Small intestine (tissue), 7 donors: ENCODE results near the gene PCSK5. TPM values are rescaled to one million over a fixed set of nuclear protein-coding genes. Genes with fewer than 3 reads are reported as not detected.

Experiments used
- DNase-seq, 2 donors: peaks; one replicate each; pipeline versions ENCODE4 v3.0.0 to v3.0.0-alpha.2; 2013
- FAIRE-seq: peaks from 2 replicates; lab custom pipeline; 2012; peaks lifted over from hg19 to GRCh38; lab: Jason Lieb, UNC
- H3K27ac ChIP-seq, 3 donors: one replicate each; pipeline ENCODE4 v1.5.1; 2013; ENCODE audit warnings: low read length in 2 of 3, mild to moderate bottlenecking in 2 of 3, control low read depth in 1 of 3, inconsistent platforms in 1 of 3, low read depth in 1 of 3, moderate library complexity in 1 of 3
- H3K27me3 ChIP-seq, 3 donors: one replicate each; pipeline ENCODE4 v1.6.1; 2013; ENCODE audit warnings: low read length in 3 of 3, inconsistent platforms in 1 of 3; ENCODE audit not compliant: control insufficient read depth in 3 of 3, insufficient read depth in 3 of 3
- H3K36me3 ChIP-seq, 3 donors: one replicate each; pipeline ENCODE4 v1.6.1; 2013; ENCODE audit warnings: low read length in 3 of 3, inconsistent platforms in 1 of 3, low read depth in 1 of 3, mild to moderate bottlenecking in 1 of 3, moderate library complexity in 1 of 3; ENCODE audit not compliant: control insufficient read depth in 3 of 3, insufficient read depth in 2 of 3
- H3K4me1 ChIP-seq, 3 donors: one replicate each; pipeline ENCODE4 v1.6.1; 2013; ENCODE audit warnings: low read length in 2 of 3, inconsistent platforms in 1 of 3, low read depth in 1 of 3, mild to moderate bottlenecking in 1 of 3, moderate library complexity in 1 of 3; ENCODE audit not compliant: control insufficient read depth in 3 of 3, insufficient read depth in 2 of 3
- H3K4me3 ChIP-seq, 3 donors: one replicate each; pipeline ENCODE4 v1.5.1; 2013; ENCODE audit warnings: low read length in 3 of 3, control low read depth in 1 of 3, inconsistent platforms in 1 of 3, low read depth in 1 of 3, mild to moderate bottlenecking in 1 of 3, moderate library complexity in 1 of 3
- H3K9me3 ChIP-seq, 2 donors: one replicate each; pipeline ENCODE4 v1.6.1; 2013; ENCODE audit warnings: low read depth in 1 of 2, low read length in 1 of 2; ENCODE audit not compliant: control insufficient read depth in 2 of 2, insufficient read depth in 1 of 2
- WGBS, 3 donors: extraction: QIAGEN DNeasy Blood & Tissue Kit; methylation state at CpG; one replicate each; pipeline ENCODE4 v1.1.7; 2013; 5-methylcytosine and 5-hydroxymethylcytosine counted together
- polyA plus RNA-seq, 4 donors: library from polyadenylated mRNA; stranded (reverse) in 3 of 4; unstranded in 1 of 4; fragments of 200-250 nt in 3 of 4; fragments of 120-200 nt in 1 of 4; gene quantifications; one replicate each; pipeline versions ENCODE4 v1.2.1 to v1.2.3, GENCODE V29; 2013
- donor health status: healthy with polysubstance abuse.
- donor health status: control.
- donor health status: control.
- donor health status: Bipolar disorder and iron deficiency.
- donor health status: healthy.

PCSK5 gene
- polyA plus RNA-seq, 4 donors, result 10.3 to 92.3 (median 16.6) TPM

DNA sequence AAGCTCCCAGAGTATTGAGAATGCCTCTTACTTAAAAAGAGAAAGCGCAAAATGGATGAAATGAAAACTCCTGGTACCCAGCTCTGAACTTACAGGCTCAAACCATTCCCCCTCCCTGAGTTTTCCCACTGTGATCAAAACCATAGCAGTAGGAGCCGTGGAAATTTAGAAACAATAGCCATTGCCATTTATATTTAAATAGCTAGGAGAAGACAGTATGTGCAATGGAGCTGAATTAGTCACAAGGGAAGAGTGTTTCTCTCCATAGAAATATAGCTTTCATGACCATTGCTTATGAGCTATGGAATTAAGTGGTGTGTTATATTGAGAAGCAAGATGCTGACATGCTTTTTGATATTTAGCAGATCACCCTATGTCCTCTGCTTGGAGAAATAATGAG, 84.6 kb downstream of the PCSK5 start:
- 86 to 92% (median 90%) methylated on average over 2 of the region's 2 CpGs for WGBS, 3 donors
- FAIRE-seq (no peak), DNase-seq (no peak)
- H3K36me3 ChIP-seq, result peaks cover 0 to 16% (median 2%) of the 10 kb centered on the region in 3 donors
- H3K27me3 ChIP-seq, result no peaks in the 10 kb centered on the region
- H3K4me1 ChIP-seq, result peaks cover 0 to 6% (median 3%) of the 10 kb centered on the region in 3 donors
- no peak overlapping the region for H3K27ac ChIP-seq
- H3K4me3 ChIP-seq, result no peak overlapping the region
- H3K9me3 ChIP-seq, result no peaks in the 10 kb centered on the region

- Histone ChIP-seq H3K27me3 (no peaks in the 10 kb centered on the region), H3K4me3 (no peak overlapping the region), H3K27ac (no peak overlapping the region), H3K9me3 (no peaks in the 10 kb centered on the region), H3K4me1 (peaks cover 0 to 15% (median 3%) of the 10 kb centered on the region in 3 donors), H3K36me3 (peaks cover 0 to 17% (median 2%) of the 10 kb centered on the region in 3 donors)
- FAIRE-seq (peak; percentile 80), DNase-seq (no peak)
Observed at GRCh38 chr9:75976549-75976948, 86.1 kb downstream of the PCSK5 start.

DNA sequence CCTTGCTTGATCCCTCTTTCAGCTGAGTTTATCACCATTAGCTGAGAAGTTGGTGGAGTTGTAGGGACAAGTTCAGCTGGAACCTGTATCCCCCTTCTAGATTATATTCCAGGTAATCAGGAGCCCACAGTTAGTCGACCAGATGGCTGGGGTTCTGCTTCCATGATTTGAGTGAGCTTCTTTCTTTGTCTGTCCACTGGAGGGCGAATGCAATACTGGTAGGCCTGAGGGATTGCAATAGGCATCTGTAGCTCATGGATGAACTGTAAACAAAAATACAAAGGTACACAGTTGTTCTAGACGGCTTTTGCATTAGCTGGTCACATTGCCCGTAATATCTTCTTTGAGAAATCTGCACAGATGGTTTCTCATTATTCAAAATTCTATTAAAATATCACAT, 88.9 kb downstream of the PCSK5 start:
- H3K4me3 ChIP-seq, result no peak overlapping the region
- no peak for FAIRE-seq
- no peak for DNase-seq
- no peaks in the 10 kb centered on the region for H3K27me3 ChIP-seq
- peaks cover 2 to 30% (median 6%) of the 10 kb centered on the region in 3 donors for H3K4me1 ChIP-seq
- H3K27ac ChIP-seq, result no peak overlapping the region
- peaks cover 0 to 11% (median 0%) of the 10 kb centered on the region in 3 donors for H3K36me3 ChIP-seq
- H3K9me3 ChIP-seq, result no peaks in the 10 kb centered on the region
- WGBS, 3 donors, result 49 to 53% (median 51%) methylated on average over 4 of the region's 4 CpGs

- DNase-seq, result peak; percentile 88 to 93
- WGBS, 3 donors, result 51 to 67% (median 54%) methylated on average over 4 of the region's 4 CpGs
- Histone ChIP-seq H3K4me3 (no peak overlapping the region), H3K4me1 (peaks cover 3 to 46% (median 6%) of the 10 kb centered on the region in 3 donors), H3K27ac (peak overlapping the region in 2 of 3 donors; percentile 37 to 56), H3K9me3 (no peaks in the 10 kb centered on the region), H3K27me3 (no peaks in the 10 kb centered on the region), H3K36me3 (peaks cover 3 to 22% (median 5%) of the 10 kb centered on the region in 3 donors)
- FAIRE-seq, result peak; percentile 36
Observed at GRCh38 chr9:75983319-75984045, 93.0 kb downstream of the PCSK5 start.

DNA sequence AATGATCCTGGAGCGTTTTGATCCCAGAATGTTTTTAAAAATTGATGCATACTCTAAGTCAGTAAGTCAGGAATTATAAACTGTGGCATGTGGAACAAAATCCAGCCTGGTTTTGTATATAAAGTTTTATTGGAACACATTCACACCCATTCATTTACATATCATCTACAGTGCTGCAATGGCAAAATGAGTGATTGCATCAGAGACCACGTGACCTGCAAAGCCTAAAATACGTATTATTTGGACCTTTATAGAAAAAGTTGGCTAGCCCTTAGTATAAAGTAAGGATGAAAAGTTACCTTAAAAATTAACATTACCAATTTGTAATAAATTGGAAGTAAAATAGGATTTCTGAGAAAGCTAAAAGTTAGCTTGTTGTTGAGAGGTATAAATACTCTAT, 95.0 kb downstream of the PCSK5 start:
- H3K27ac ChIP-seq, result no peak overlapping the region
- WGBS, 3 donors, result 58 to 71% (median 68%) methylated on average over 3 of the region's 3 CpGs
- no peak for DNase-seq
- no peak for FAIRE-seq
- H3K4me1 ChIP-seq, result peaks cover 3 to 65% (median 14%) of the 10 kb centered on the region in 3 donors
- no peak overlapping the region for H3K4me3 ChIP-seq
- no peaks in the 10 kb centered on the region for H3K27me3 ChIP-seq
- H3K36me3 ChIP-seq, result peaks cover 3 to 27% (median 7%) of the 10 kb centered on the region in 3 donors
- no peaks in the 10 kb centered on the region for H3K9me3 ChIP-seq

- peaks cover 3 to 60% (median 14%) of the 10 kb centered on the region in 3 donors for H3K4me1 ChIP-seq
- peaks cover 3 to 24% (median 9%) of the 10 kb centered on the region in 3 donors for H3K36me3 ChIP-seq
- H3K4me3 ChIP-seq, result no peak overlapping the region
- H3K9me3 ChIP-seq, result no peaks in the 10 kb centered on the region
- FAIRE-seq (no peak), DNase-seq (peak in 1 of 2 donors; percentile 24)
- no peaks in the 10 kb centered on the region for H3K27me3 ChIP-seq
- peak overlapping the region in 1 of 3 donors; percentile 66 for H3K27ac ChIP-seq
- 53 to 67% (median 61%) methylated on average over 2 of the region's 2 CpGs for WGBS, 3 donors
Observed at GRCh38 chr9:75988663-75989062, 98.2 kb downstream of the PCSK5 start.

DNA sequence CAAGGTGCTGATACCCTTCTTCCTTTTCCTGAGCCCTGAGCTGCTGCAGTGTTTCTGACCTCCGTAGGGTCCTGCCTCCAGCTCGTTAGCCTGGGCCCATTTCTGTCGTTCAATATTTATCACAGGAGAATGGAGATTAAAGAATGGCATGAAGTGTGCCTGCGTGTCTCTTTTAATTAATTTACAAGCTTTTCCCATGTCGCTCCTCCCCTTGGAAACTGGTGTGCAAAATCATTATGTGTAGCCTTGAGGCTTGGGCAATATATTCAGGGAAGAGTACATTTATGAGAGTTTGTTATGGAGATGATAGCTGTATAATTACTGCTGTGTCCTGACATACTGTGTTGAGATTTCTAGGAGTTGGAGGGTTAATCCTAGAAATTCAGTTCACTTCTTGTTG, 99.7 kb downstream of the PCSK5 start:
- H3K27ac ChIP-seq, result peak overlapping the region; percentile 35 to 75 (median 58)
- H3K36me3 ChIP-seq, result peaks cover 3 to 27% (median 12%) of the 10 kb centered on the region in 3 donors
- no peaks in the 10 kb centered on the region for H3K27me3 ChIP-seq
- FAIRE-seq (no peak), DNase-seq (peak in 1 of 2 donors; percentile 51)
- peaks cover 6 to 57% (median 9%) of the 10 kb centered on the region in 3 donors for H3K4me1 ChIP-seq
- 19 to 51% (median 36%) methylated on average over 5 of the region's 5 CpGs for WGBS, 3 donors
- no peak overlapping the region for H3K4me3 ChIP-seq
- H3K9me3 ChIP-seq, result no peaks in the 10 kb centered on the region

DNA sequence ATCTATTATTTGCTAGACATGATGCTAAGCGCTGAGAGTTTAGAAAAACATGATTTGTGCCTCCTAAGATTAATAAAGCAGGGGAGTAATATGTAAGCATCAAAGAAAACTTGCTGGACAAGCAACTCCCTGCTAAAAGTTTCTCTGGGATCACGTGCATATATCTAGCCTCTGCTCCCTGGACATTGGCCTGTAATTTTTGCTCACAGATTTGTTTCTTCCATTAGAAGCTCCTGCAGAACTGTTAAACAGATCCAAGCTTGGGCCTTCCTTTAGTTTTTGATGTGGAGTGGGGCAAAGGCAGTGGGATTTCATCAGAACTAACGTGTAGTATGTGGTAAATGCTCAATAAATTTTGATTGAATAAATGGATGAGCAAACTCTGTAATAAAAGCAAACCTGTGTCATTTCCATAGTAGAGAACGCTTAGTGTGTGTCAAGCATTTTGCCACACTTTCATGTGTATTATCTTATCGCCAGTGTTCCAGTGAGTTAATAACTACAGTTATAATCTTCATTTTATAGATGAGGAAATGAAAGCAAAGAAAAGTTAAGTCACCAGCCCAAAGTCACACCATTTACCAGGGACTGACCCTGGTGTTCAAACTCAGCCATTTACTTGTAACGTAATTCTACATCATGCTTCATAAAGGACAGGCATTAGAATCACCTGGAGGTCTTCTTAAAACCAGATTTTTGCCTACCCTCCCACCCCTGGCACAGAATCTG, 100.3 kb downstream of the PCSK5 start:
- WGBS, 3 donors, result 17 to 56% (median 36%) methylated on average over 6 of the region's 6 CpGs
- DNase-seq (peak; percentile 70 to 82), FAIRE-seq (no peak)
- Histone ChIP-seq H3K4me1 (peaks cover 8 to 55% (median 9%) of the 10 kb centered on the region in 3 donors), H3K36me3 (peaks cover 3 to 27% (median 12%) of the 10 kb centered on the region in 3 donors), H3K4me3 (no peak overlapping the region), H3K9me3 (no peaks in the 10 kb centered on the region), H3K27ac (peak overlapping the region; percentile 75 to 81 (median 77)), H3K27me3 (no peaks in the 10 kb centered on the region)
